CD14-positive monocyte (primary cell): ENCODE measurements around the gene SLC25A19. TPM values are rescaled to one million over a fixed set of nuclear protein-coding genes. Genes with fewer than 3 reads are reported as not detected.

Experiments
- DNase-seq, 3 donors: peaks; one replicate each; pipeline ENCODE4 v3.0.0-alpha.2; 2011 to 2022
- H2AFZ ChIP-seq: 2 replicates; pipeline ENCODE4 v1.6.0; 2012; ENCODE audit warnings: mild to moderate bottlenecking, low read depth, low read length, inconsistent platforms; ENCODE audit not compliant: insufficient read depth, poor library complexity, severe bottlenecking
- H3K27ac ChIP-seq, 2 donors: 1 replicate in 1 of 2; 2 replicates in 1 of 2; pipeline ENCODE4 v1.5.1; 2012 to 2013; ENCODE audit warnings: low read length in 2 of 2, control low read depth in 1 of 2, inconsistent platforms in 1 of 2, low read depth in 1 of 2, mild to moderate bottlenecking in 1 of 2
- H3K27me3 ChIP-seq, 2 donors: one replicate each; pipeline versions ENCODE4 v1.6.0 to v1.6.1; 2011 to 2013; ENCODE audit warnings: low read length in 2 of 2; ENCODE audit not compliant: control insufficient read depth in 2 of 2, insufficient read depth in 2 of 2
- H3K36me3 ChIP-seq, 2 donors: replicated peaks in 1 of 2; 1 replicate in 1 of 2; 2 replicates in 1 of 2; pipeline versions ENCODE4 v1.5.1 to v1.6.1; 2012 to 2013; ENCODE audit warnings: low read length in 2 of 2, control low read depth in 1 of 2, inconsistent platforms in 1 of 2, mild to moderate bottlenecking in 1 of 2; ENCODE audit not compliant: insufficient read depth in 2 of 2, control insufficient read depth in 1 of 2
- H3K4me1 ChIP-seq, 2 donors: 1 replicate in 1 of 2; 2 replicates in 1 of 2; pipeline versions ENCODE4 v1.5.1 to v1.6.1; 2012 to 2013; ENCODE audit warnings: low read length in 2 of 2, control low read depth in 1 of 2, inconsistent platforms in 1 of 2, mild to moderate bottlenecking in 1 of 2, moderate library complexity in 1 of 2; ENCODE audit not compliant: insufficient read depth in 2 of 2, control insufficient read depth in 1 of 2
- H3K4me2 ChIP-seq: replicated peaks from 2 replicates; pipeline ENCODE3; 2012; ENCODE audit warnings: low read length, moderate library complexity, mild to moderate bottlenecking; ENCODE audit not compliant: poor library complexity, severe bottlenecking; ENCODE audit errors: extremely low read depth
- H3K4me3 ChIP-seq, 3 experiments: fragments of 200-600 bp in 1 of 3; sonication (generic) in 1 of 3; replicated peaks in 1 of 3; 1 replicate in 2 of 3; 2 replicates in 1 of 3; pipeline ENCODE4 v1.5.1; 2011 to 2013; ENCODE audit warnings: low read length in 3 of 3, mild to moderate bottlenecking in 3 of 3, control low read depth in 2 of 3, low read depth in 2 of 3, inconsistent platforms in 1 of 3, moderate library complexity in 1 of 3
- H3K79me2 ChIP-seq: 2 replicates; pipeline ENCODE4 v1.6.0; 2012; ENCODE audit warnings: mild to moderate bottlenecking, control low read depth, inconsistent platforms, low read length, moderate library complexity; ENCODE audit not compliant: insufficient read depth
- H3K9ac ChIP-seq: 2 replicates; pipeline ENCODE4 v1.6.0; 2017; ENCODE audit warnings: low read length, mild to moderate bottlenecking; ENCODE audit not compliant: insufficient read depth, poor library complexity, severe bottlenecking
- H3K9me3 ChIP-seq, 2 donors: replicated peaks in 1 of 2; 1 replicate in 1 of 2; 2 replicates in 1 of 2; pipeline versions ENCODE4 v1.5.1 to v1.6.1; 2012 to 2013; ENCODE audit warnings: low read length in 2 of 2, control low read depth in 1 of 2; ENCODE audit not compliant: control insufficient read depth in 1 of 2, insufficient read depth in 1 of 2
- H4K20me1 ChIP-seq: 2 replicates; pipeline ENCODE4 v1.6.0; 2012; ENCODE audit warnings: mild to moderate bottlenecking, low read length, control low read depth, moderate library complexity; ENCODE audit not compliant: insufficient read depth
- H3K27ac Mint-ChIP-seq, 7 donors: one replicate each; pipeline ENCODE4 v1.8.0; 2020; ENCODE audit warnings: mild to moderate bottlenecking in 7 of 7, mixed read lengths in 7 of 7, moderate library complexity in 6 of 7, inconsistent platforms in 2 of 7
- H3K27me3 Mint-ChIP-seq, 3 donors: one replicate each; pipeline ENCODE4 v1.8.0; 2021 to 2022; ENCODE audit warnings: low read depth in 3 of 3, mild to moderate bottlenecking in 3 of 3, mixed read lengths in 3 of 3, moderate library complexity in 3 of 3, inconsistent platforms in 1 of 3
- H3K36me3 Mint-ChIP-seq, 2 donors: one replicate each; pipeline ENCODE4 v1.8.0; 2020; ENCODE audit warnings: mixed read lengths in 2 of 2, inconsistent platforms in 1 of 2, mild to moderate bottlenecking in 1 of 2
- H3K4me1 Mint-ChIP-seq: one replicate; pipeline ENCODE4 v1.8.0; 2020; ENCODE audit warnings: mild to moderate bottlenecking, mixed read lengths
- H3K4me3 Mint-ChIP-seq, 2 donors: one replicate each; pipeline ENCODE4 v1.8.0; 2020; ENCODE audit warnings: mild to moderate bottlenecking in 2 of 2, mixed read lengths in 2 of 2, moderate library complexity in 1 of 2
- H3K9me3 Mint-ChIP-seq, 7 donors: one replicate each; pipeline ENCODE4 v1.8.0; 2020 to 2022; ENCODE audit warnings: mixed read lengths in 7 of 7, mild to moderate bottlenecking in 6 of 7, moderate library complexity in 6 of 7, inconsistent platforms in 2 of 7
- WGBS: methylation state at CpG from one replicate; pipeline ENCODE4 v1.1.5; 2013; ENCODE audit warnings: missing lambda C conversion rate; ENCODE audit not compliant: insufficient coverage; 5-methylcytosine and 5-hydroxymethylcytosine counted together
- intact Hi-C, 2 donors: fragments of 100-400 bp; cut with micrococcal nuclease; formaldehyde crosslinking; loops; one replicate each; pipeline versions ENCODE4 v1.15.0 to v1.15.1; 2023
- polyA plus RNA-seq, 3 donors: library from polyadenylated mRNA; depleted of rRNA in 1 of 3; unstranded in 2 of 3; stranded (reverse) in 1 of 3; fragments of 300-500 nt in 2 of 3; fragments of >200 nt in 1 of 3; fragmentation: Illumina TruSeq in 2 of 3; gene quantifications; 1 replicate in 2 of 3; 2 replicates in 1 of 3; pipeline ENCODE4 v1.2.3, GENCODE V29; 2012 to 2021
- TF ChIP-seq, protein P1 (sequence below): fragments of 200-600 bp; IDR thresholded peaks from one replicate; pipeline ENCODE4 v1.8.0; 2022; ENCODE audit warnings: antibody characterized with exemption, mild to moderate bottlenecking

SLC25A19 gene
- polyA plus RNA-seq, 3 donors, result 14.4 to 21.5 (median 18.8) TPM

DNA sequence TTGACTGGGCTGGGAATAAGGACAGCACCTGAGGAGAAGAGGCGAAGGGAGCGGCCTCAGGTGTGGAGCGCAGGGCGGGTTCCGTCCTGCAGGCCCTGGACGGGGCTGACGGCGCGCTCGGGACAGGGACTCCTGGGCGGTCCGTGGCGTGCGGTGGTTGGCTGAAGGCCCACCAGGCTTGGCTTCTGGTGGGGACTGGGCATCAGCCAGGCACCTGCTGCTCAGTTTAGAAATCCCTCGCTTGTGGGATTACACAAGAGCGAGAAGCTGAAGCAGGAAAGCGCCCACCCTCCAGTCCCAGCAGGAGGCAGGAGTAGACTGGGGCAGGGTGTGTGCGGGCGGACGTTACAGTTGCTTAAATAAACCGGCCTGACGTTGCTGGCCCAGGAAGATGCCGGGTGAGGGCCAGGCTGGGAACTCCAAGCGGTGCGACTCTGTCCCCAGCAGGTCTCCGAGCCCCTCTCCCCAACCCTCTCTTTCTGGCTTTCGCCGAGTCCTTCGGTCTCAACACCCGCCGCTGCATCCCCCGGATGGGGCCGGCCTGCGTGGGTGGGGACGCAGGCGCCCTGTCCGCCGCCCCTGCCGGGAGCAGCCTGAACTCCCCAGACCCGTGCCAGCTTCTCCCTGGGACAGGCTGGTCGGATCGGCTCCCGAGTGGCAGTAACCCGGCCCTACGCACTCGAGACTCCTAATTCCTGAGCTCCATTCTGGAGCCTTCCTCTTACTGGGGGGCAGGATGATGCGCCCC, 18.8 kb downstream of the SLC25A19 start:
- Histone ChIP-seq H3K27ac (peak overlapping the region; percentile 89 to 94), H2AFZ (peak overlapping the region; percentile 83), H3K4me3 (peak overlapping the region; percentile 69 to 94 (median 92)), H4K20me1 (peaks cover 4% of the 10 kb centered on the region), H3K79me2 (peaks cover 73% of the 10 kb centered on the region), H3K9me3 (no peaks in the 10 kb centered on the region), H3K36me3 (peaks cover 14 to 36% of the 10 kb centered on the region in 2 donors), H3K4me2 (peak overlapping the region; percentile 89), H3K9ac (peak overlapping the region; percentile 96), H3K4me1 (peaks cover 64 to 69% of the 10 kb centered on the region in 2 donors), H3K27me3 (no peaks in the 10 kb centered on the region)
- WGBS, result under 1% methylated on average over 46 of the region's 47 CpGs
- DNase-seq, result peak; percentile 43 to 65 (median 48)
- TF ChIP-seq, protein P1, sequence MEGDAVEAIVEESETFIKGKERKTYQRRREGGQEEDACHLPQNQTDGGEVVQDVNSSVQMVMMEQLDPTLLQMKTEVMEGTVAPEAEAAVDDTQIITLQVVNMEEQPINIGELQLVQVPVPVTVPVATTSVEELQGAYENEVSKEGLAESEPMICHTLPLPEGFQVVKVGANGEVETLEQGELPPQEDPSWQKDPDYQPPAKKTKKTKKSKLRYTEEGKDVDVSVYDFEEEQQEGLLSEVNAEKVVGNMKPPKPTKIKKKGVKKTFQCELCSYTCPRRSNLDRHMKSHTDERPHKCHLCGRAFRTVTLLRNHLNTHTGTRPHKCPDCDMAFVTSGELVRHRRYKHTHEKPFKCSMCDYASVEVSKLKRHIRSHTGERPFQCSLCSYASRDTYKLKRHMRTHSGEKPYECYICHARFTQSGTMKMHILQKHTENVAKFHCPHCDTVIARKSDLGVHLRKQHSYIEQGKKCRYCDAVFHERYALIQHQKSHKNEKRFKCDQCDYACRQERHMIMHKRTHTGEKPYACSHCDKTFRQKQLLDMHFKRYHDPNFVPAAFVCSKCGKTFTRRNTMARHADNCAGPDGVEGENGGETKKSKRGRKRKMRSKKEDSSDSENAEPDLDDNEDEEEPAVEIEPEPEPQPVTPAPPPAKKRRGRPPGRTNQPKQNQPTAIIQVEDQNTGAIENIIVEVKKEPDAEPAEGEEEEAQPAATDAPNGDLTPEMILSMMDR, result no peak
- H3K36me3 Mint-ChIP-seq, result peaks cover 31 to 42% of the 10 kb centered on the region in 2 donors
- intact Hi-C loops, result loop anchor here in 1 of 2 donors (5.0 kb wide), 1 partner anchor 137 kb away; the partner anchor contains the start of gene GRB2
- H3K4me1 Mint-ChIP-seq, result peaks cover 64% of the 10 kb centered on the region
- peak overlapping the region; percentile 81 to 92 for H3K4me3 Mint-ChIP-seq
- H3K9me3 Mint-ChIP-seq, result peaks cover 0 to 4% (median 0%) of the 10 kb centered on the region in 7 donors
- H3K27ac Mint-ChIP-seq, result peak overlapping the region; percentile 85 to 94 (median 92)
- H3K27me3 Mint-ChIP-seq, result peaks cover 0 to 2% (median 0%) of the 10 kb centered on the region in 3 donors

DNA sequence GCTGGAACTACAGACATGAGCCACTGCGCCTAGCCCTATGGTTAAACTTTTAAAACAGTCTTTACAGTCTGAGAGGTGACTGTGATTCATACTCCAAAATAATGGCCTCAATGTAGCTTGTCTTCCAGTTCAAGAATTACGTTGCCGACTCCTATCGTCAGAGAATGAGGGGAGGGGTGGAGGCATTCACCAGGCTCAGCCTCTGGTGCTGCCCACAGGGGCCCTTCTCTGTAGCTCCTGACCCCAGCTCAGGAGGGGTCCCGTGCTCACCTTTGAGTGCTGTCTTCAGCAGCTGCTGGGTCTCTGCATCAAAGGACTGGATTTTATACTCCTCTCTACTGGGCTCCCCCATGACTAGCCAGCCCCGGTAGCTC, 19.4 kb downstream of the SLC25A19 start:
- peak overlapping the region; percentile 85 to 94 (median 92) for H3K27ac Mint-ChIP-seq
- Histone ChIP-seq H3K9me3 (no peaks in the 10 kb centered on the region), H3K27me3 (no peaks in the 10 kb centered on the region), H3K4me3 (peak overlapping the region; percentile 69 to 94 (median 92)), H3K9ac (peak overlapping the region; percentile 96), H3K79me2 (peaks cover 73% of the 10 kb centered on the region), H3K4me2 (peak overlapping the region; percentile 89), H3K27ac (peak overlapping the region; percentile 89 to 94), H3K4me1 (peaks cover 68 to 75% of the 10 kb centered on the region in 2 donors), H2AFZ (peak overlapping the region; percentile 83), H4K20me1 (peaks cover 4% of the 10 kb centered on the region), H3K36me3 (peaks cover 16 to 38% of the 10 kb centered on the region in 2 donors)
- TF ChIP-seq, protein P1, result no peak
- peak in 1 of 3 donors; percentile 41 for DNase-seq
- intact Hi-C loops, result loop anchor here (5.0 to 10.0 kb wide), 3 partner anchors 137 to 315 kb away; partner anchors contain the start of genes GRB2 (in 1 of the 2) and MYO15B (in 1 of the 2)
- WGBS, result 0% methylated on average over 3 of the region's 6 CpGs
- H3K36me3 Mint-ChIP-seq, result peaks cover 29 to 40% of the 10 kb centered on the region in 2 donors
- H3K4me1 Mint-ChIP-seq, result peaks cover 68% of the 10 kb centered on the region
- peak overlapping the region; percentile 81 to 92 for H3K4me3 Mint-ChIP-seq
- peaks cover 0 to 4% (median 0%) of the 10 kb centered on the region in 7 donors for H3K9me3 Mint-ChIP-seq
- peaks cover 0 to 2% (median 0%) of the 10 kb centered on the region in 3 donors for H3K27me3 Mint-ChIP-seq
